ENCODE results near the gene EFNB2.

EFNB2 gene

GRCh38 chr13:106497079-106497478, 38.4 kb downstream of the EFNB2 start:
- no peak for DNase-seq (ENCODE audit: low spot score in 2 of 2)
- peaks cover 7% of the 10 kb centered on the region; the same call in 1 of the 2 replicates for H3K4me1 ChIP-seq
- H3K9me3 ChIP-seq: no peaks in the 10 kb centered on the region
- in situ Hi-C loops (cut with MboI; ENCODE audit: low sequenced_read_pairs): no loop called here
- no peaks in the 10 kb centered on the region for H3K27me3 ChIP-seq (ENCODE audit: low read depth)
- H3K36me3 ChIP-seq (replicated peaks): 0 out of 2 replicates have a peak, but pooled peaks cover 2% of the 10 kb centered on the region
- no peak overlapping the region for H3K4me3 ChIP-seq

- H3K4me1 ChIP-seq: peaks cover 7% of the 10 kb centered on the region; the same call in 1 of the 2 replicates
- H3K27me3 ChIP-seq (ENCODE audit: low read depth): no peaks in the 10 kb centered on the region
- peaks cover 2% of the 10 kb centered on the region; the same call in 1 of the 2 replicates for H3K36me3 ChIP-seq (replicated peaks)
- no peak overlapping the region for H3K4me3 ChIP-seq
- DNase-seq (ENCODE audit: low spot score in 2 of 2): no peak
- H3K9me3 ChIP-seq: no peaks in the 10 kb centered on the region
- in situ Hi-C loops (cut with MboI; ENCODE audit: low sequenced_read_pairs): no loop called here
Observed at GRCh38 chr13:106496072-106496997, 39.1 kb downstream of the EFNB2 start.

GRCh38 chr13:106494936-106495335, 40.5 kb downstream of the EFNB2 start:
- H3K4me1 ChIP-seq: peaks cover 7% of the 10 kb centered on the region; the same call in 1 of the 2 replicates
- H3K9me3 ChIP-seq: no peaks in the 10 kb centered on the region
- no peak for DNase-seq (ENCODE audit: low spot score in 2 of 2)
- H3K27me3 ChIP-seq (ENCODE audit: low read depth): no peaks in the 10 kb centered on the region
- H3K4me3 ChIP-seq: no peak overlapping the region
- in situ Hi-C loops (cut with MboI; ENCODE audit: low sequenced_read_pairs): no loop called here
- peaks cover 2% of the 10 kb centered on the region; the same call in 1 of the 2 replicates for H3K36me3 ChIP-seq (replicated peaks)

GRCh38 chr13:106494506-106494905, 41.0 kb downstream of the EFNB2 start:
- Histone ChIP-seq H3K27me3 (ENCODE audit: low read depth) (no peaks in the 10 kb centered on the region), H3K4me3 (no peak overlapping the region), H3K36me3 (replicated peaks) (peaks cover 2% of the 10 kb centered on the region; the same call in 1 of the 2 replicates), H3K9me3 (no peaks in the 10 kb centered on the region), H3K4me1 (peaks cover 7% of the 10 kb centered on the region; the same call in 1 of the 2 replicates)
- in situ Hi-C loops (cut with MboI; ENCODE audit: low sequenced_read_pairs): no loop called here
- DNase-seq (ENCODE audit: low spot score in 2 of 2): no peak

GRCh38 chr13:106493533-106494220, 41.8 kb downstream of the EFNB2 start:
- H3K27me3 ChIP-seq (ENCODE audit: low read depth): no peaks in the 10 kb centered on the region
- H3K4me1 ChIP-seq: peaks cover 7% of the 10 kb centered on the region; the same call in 1 of the 2 replicates
- DNase-seq (ENCODE audit: low spot score in 2 of 2): no peak
- in situ Hi-C loops (cut with MboI; ENCODE audit: low sequenced_read_pairs): no loop called here
- H3K4me3 ChIP-seq: no peak overlapping the region
- H3K36me3 ChIP-seq (replicated peaks): peaks cover 2% of the 10 kb centered on the region; the same call in 1 of the 2 replicates
- H3K9me3 ChIP-seq: no peaks in the 10 kb centered on the region

GRCh38 chr13:106492588-106493475, 42.6 kb downstream of the EFNB2 start:
- Histone ChIP-seq H3K4me1 (no peaks in the 10 kb centered on the region), H3K4me3 (no peak overlapping the region), H3K36me3 (replicated peaks) (peaks cover 2% of the 10 kb centered on the region; the same call in 1 of the 2 replicates), H3K9me3 (no peaks in the 10 kb centered on the region), H3K27me3 (ENCODE audit: low read depth) (no peaks in the 10 kb centered on the region)
- in situ Hi-C loops (cut with MboI; ENCODE audit: low sequenced_read_pairs): no loop called here
- DNase-seq (ENCODE audit: low spot score in 2 of 2): no peak

GRCh38 chr13:106491928-106492587, 43.4 kb downstream of the EFNB2 start:
- Histone ChIP-seq H3K9me3 (no peaks in the 10 kb centered on the region), H3K4me1 (no peaks in the 10 kb centered on the region), H3K4me3 (no peak overlapping the region), H3K36me3 (replicated peaks) (peaks cover 2% of the 10 kb centered on the region; the same call in 1 of the 2 replicates), H3K27me3 (ENCODE audit: low read depth) (no peaks in the 10 kb centered on the region)
- in situ Hi-C loops (cut with MboI; ENCODE audit: low sequenced_read_pairs): no loop called here
- DNase-seq (ENCODE audit: low spot score in 2 of 2): no peak

- Histone ChIP-seq H3K9me3 (no peaks in the 10 kb centered on the region), H3K36me3 (replicated peaks) (peaks cover 2% of the 10 kb centered on the region; the same call in 1 of the 2 replicates), H3K4me1 (no peaks in the 10 kb centered on the region), H3K27me3 (ENCODE audit: low read depth) (no peaks in the 10 kb centered on the region), H3K4me3 (no peak overlapping the region)
- in situ Hi-C loops (cut with MboI; ENCODE audit: low sequenced_read_pairs): no loop called here
- no peak for DNase-seq (ENCODE audit: low spot score in 2 of 2)
Observed at GRCh38 chr13:106491463-106491862, 44.0 kb downstream of the EFNB2 start.

GRCh38 chr13:106490569-106491321, 44.7 kb downstream of the EFNB2 start:
- Histone ChIP-seq H3K27me3 (ENCODE audit: low read depth) (0 out of 2 replicates have a peak, but pooled peaks cover 2% of the 10 kb centered on the region), H3K36me3 (replicated peaks) (peaks cover 2% of the 10 kb centered on the region; the same call in 1 of the 2 replicates), H3K9me3 (no peaks in the 10 kb centered on the region), H3K4me3 (no peak overlapping the region), H3K4me1 (no peaks in the 10 kb centered on the region)
- in situ Hi-C loops (cut with MboI; ENCODE audit: low sequenced_read_pairs): no loop called here
- no peak for DNase-seq (ENCODE audit: low spot score in 2 of 2)

GRCh38 chr13:106489849-106490568, 45.5 kb downstream of the EFNB2 start:
- H3K27me3 ChIP-seq (ENCODE audit: low read depth): 0 out of 2 replicates have a peak, but pooled peaks cover 2% of the 10 kb centered on the region
- DNase-seq (ENCODE audit: low spot score in 2 of 2): no peak
- no peaks in the 10 kb centered on the region for H3K9me3 ChIP-seq
- peaks cover 2% of the 10 kb centered on the region; the same call in 1 of the 2 replicates for H3K36me3 ChIP-seq (replicated peaks)
- H3K4me3 ChIP-seq: no peak overlapping the region
- in situ Hi-C loops (cut with MboI; ENCODE audit: low sequenced_read_pairs): no loop called here
- no peaks in the 10 kb centered on the region for H3K4me1 ChIP-seq

GRCh38 chr13:106488686-106489085, 46.8 kb downstream of the EFNB2 start:
- peaks cover 2% of the 10 kb centered on the region; the same call in 1 of the 2 replicates for H3K36me3 ChIP-seq (replicated peaks)
- DNase-seq (ENCODE audit: low spot score in 2 of 2): no peak
- no peaks in the 10 kb centered on the region for H3K4me1 ChIP-seq
- in situ Hi-C loops (cut with MboI; ENCODE audit: low sequenced_read_pairs): no loop called here
- no peak overlapping the region for H3K4me3 ChIP-seq
- no peaks in the 10 kb centered on the region for H3K9me3 ChIP-seq
- 0 out of 2 replicates have a peak, but pooled peaks cover 2% of the 10 kb centered on the region for H3K27me3 ChIP-seq (ENCODE audit: low read depth)
